ENCODE data around the gene TMEM217.
A peak's percentile ranks its signal among the peaks of the same experiment; 100 is the strongest.

Gene TMEM217

DNA sequence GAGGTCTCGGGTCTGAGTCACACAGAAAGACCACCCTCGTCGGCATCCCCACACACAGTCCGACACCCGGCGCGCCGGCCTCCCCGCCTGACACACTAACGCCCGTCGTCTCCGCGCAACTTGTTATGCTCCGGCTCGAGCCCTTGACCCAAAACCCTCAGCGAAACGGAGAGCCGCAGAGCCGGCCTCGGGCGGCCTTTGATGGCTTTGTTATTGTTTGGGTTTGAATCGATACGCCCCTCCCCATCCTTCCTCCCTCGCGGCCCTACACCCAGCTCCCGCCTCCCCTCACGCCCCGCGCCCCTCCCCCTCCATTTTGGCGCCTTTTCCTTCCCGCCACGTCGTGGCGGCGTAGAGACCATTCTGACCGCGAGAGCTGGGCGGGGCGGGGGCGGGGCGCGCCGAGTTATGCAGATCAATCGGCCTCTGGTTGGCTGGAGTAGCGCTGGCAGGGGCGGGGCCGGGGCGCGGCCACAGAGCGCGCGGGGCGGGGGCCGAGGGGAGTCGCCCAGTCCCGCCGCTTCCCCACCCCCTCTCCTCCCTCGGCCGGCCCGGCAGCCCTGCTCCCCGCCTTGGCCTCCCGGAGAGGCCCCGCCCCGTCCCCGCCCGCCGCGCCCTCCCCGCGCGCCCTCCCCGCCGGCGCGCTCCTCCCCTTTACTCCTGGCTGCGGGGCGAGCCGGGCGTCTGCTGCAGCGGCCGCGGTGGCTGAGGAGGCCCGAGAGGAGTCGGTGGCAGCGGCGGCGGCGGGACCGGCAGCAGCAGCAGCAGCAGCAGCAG, 88.3 kb downstream of the TMEM217 start, which contains the start of gene PIM1:
Gene PIM1 (plus strand): TSS at position 657 of the 777 bp plus-strand sequence. CDS start 424 bp downstream, outside the sequence.
- peak; percentile 99 for DNase-seq (ENCODE audit: low read depth in 2 of 2)

DNA sequence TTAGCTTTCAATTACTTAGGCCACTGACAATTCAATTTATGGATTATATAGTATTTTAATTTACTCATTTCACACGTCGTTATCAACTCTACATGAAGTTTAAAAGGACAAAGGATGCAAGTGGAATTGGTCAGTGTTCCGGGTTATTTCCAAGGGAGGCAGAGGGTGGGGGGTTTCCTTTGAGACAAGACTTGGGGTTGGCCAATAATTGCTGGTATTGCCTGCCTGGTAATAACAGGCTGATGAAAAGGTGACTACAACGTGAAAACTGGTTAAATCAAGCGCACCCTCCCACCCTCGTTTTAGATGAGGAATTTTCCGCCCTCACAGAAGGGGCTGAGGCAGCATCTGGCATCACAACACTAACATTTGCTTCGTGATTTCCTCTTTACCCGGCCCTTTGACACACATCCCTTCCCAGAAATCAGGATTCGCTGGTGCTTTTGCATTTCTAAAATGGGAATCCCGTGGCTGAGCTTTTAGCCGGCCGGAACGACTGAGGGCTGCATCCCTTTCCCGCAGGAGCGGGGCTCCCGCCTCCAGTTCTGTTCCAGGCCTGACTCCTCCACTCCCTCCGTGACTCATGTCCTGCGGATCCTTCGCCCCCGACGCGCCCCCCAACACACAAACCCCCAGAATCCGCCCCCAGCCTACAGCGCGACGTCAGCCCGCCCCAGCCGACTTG, 89.0 kb downstream of the TMEM217 start:
- no peak for DNase-seq (ENCODE audit: low read depth in 2 of 2)

DNA sequence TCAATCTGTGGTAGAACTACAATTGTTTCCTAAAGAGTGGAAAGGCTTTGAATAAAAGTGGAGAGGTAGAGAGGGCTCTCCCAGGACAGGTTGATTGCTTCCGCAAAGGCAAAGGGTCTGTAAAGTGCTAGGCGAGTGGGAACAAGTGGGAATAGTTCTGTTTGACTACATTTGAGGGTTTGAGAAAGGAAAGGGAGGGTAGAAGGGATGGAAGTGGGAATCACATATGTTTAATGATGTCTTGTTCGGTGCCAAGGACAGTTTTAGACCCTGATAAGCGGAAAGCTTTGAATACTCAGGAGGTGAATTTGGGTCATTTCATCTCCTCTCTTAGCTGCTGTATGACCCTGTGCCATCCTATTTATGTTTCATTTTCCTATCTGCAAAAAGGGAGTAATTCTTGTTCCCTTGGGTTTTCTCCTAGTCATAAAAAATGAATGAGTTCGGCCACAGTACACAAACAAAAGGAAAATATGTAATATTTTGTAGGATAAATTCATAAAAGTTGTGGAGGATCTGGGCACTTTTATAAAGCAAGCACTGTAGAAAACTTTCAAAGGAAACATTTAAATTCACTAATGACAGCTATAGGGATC, 89.7 kb downstream of the TMEM217 start:
- DNase-seq (ENCODE audit: low read depth in 2 of 2), result no peak

DNA sequence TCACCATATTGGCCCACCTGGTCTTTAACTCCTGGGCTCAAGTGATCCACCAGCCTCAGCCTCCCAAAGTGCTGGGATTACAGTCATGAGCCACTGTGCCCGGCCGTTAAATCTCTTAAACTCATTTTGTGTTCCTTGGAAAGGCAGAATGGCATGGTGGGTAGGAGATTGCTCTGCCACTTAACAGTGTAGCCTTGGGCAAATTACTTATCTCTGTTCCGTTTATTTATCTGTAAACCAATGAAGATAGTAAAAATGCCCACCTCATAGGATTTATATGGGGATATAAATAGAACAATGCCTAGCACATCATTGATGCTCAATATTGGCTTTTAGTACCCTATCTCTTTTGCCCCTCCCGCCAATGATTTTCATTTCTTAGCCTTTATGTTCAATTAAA, 95.2 kb downstream of the TMEM217 start:
- DNase-seq (ENCODE audit: low read depth in 2 of 2), result no peak
